DMS79 (cell line): ENCODE results near the gene CYSLTR2.
"Not testable (repeated sequence)": the region's sequence is repeated elsewhere in the genome, so short reads cannot be mapped to it uniquely, and the experiment has no call there.

Source experiments
- DNase-seq: peaks from one replicate; lab custom pipeline; 2025; lab: John Stamatoyannopoulos, UW

Gene CYSLTR2

DNA sequence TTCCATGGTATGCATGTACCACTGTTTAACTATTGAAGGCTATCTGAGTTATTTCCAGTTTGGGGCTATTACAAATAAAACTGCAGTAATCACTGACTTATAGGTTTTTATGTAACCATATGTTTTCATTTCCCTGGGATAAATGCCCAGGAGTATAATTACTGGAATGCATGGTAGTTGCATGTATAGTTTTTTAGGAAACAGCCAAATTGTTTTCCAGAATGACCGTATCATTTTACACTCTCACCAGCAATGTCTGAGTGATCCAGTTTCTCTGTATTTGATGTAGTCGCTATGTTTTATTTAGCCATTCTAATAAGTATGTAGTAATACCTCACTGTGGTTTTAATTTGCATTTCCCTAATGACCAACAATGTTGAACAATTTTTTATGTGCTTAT, 42.0 kb downstream of the CYSLTR2 start:
- no peak for DNase-seq

GRCh38 chr13:48696676-48697075, 42.9 kb downstream of the CYSLTR2 start:
- not testable (repeated sequence) for DNase-seq

GRCh38 chr13:48707405-48707804, 53.7 kb downstream of the CYSLTR2 start:
- DNase-seq, result no peak

GRCh38 chr13:48708764-48709163, 55.0 kb downstream of the CYSLTR2 start:
- no peak for DNase-seq

- DNase-seq, result no peak
These were observed 55.5 kb downstream of the CYSLTR2 start for GRCh38 chr13:48709213-48709612.

- DNase-seq, result no peak
These were observed 56.4 kb downstream of the CYSLTR2 start for GRCh38 chr13:48710160-48710559.

GRCh38 chr13:48712141-48712540, 58.4 kb downstream of the CYSLTR2 start:
- DNase-seq, result no peak

DNA sequence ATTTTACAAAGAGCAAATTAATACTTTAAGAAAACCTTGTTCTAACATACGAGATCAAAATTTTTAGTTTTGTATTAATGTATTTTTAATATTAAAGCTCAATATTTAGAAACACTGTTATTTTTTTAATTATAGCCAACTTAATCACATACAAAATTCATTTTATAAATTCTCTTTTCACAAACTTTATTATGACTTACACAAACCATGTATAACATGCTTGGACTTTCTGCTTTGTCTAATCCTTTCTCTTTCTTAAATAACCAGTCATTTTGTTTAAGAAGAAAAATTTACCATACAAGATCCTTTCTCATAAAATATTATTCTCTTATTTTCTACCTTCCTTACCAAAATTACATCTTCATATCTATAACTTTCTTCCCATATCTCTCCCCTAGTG, 62.2 kb downstream of the CYSLTR2 start:
- no peak for DNase-seq

- DNase-seq, result no peak
These were observed 66.9 kb downstream of the CYSLTR2 start for GRCh38 chr13:48720621-48721020.

- no peak for DNase-seq
These were observed 69.4 kb downstream of the CYSLTR2 start for GRCh38 chr13:48723168-48723567.

GRCh38 chr13:48725271-48725670, 71.5 kb downstream of the CYSLTR2 start:
- DNase-seq, result no peak

DNA sequence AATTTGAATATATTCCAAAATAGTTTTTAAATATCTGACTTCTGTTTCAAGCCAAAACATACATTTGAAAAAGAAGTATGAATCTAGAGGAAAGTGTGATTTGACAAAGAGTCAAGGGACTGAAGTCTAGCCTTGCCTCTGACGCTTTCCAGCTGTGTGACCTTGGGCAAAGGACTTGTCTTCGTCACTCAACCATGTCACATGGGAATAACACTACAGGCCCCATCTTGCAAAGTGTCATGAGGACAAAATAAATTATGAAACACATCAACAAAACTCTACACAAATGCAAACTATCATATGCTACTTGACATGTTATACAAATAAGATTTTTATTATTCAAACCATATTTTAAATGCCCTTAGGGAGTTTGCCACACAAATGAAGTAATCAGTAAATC, 73.0 kb downstream of the CYSLTR2 start:
- DNase-seq, result no peak

DNA sequence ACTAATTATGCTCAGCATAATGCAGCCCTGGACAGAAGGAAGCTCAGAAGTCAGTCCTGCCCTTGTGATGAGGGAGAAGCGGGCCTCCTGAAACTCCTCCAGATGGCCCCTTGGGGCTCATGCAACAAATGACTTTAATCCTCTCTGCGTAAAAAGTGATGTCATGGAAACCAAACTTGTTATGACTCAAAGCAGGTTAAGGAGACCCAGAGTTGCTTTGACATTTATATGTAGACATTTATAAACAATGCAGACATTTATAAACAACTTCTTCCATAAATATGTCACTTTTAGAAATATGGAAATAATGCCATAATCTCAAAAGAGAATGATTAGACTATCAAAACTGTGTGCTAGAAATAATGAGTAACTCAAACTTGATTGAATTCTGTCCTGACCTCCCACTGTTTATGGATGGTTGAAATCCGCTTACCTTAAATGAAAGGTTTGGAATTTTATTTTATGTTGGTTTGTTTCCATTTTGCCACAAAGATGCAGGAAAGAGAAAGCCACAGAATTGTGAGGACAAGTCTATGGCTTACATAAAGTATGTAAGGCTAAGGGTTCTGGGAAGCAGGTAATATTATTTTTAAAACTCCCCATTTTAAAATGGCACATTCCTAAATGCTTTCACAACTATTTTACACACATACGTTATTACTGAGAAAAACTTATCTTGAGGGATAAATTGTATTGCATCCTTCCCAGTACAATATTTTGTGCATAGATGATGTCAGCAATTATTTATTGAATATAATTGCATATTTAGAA, 73.7 kb downstream of the CYSLTR2 start:
- no peak for DNase-seq

DNA sequence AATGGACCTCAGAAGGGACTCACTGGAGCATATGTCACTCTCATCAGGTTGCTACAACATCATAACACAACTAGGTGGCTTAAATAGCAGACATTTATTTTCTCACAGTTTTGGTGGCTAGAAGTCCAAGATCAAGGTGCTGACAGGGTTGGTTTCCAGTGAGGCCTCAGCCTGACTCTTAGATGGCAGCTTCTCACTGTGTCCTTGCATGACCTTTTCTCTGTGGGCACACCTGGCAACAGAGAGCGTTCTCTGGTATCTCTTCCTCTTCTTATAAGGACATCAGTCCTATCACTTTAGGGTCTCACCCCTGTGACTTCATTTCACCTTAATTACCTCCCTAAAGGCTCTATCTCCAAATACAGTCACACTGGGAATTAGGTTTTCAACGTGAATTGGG, 74.5 kb downstream of the CYSLTR2 start:
- no peak for DNase-seq

GRCh38 chr13:48728876-48729275, 75.1 kb downstream of the CYSLTR2 start:
- no peak for DNase-seq

DNA sequence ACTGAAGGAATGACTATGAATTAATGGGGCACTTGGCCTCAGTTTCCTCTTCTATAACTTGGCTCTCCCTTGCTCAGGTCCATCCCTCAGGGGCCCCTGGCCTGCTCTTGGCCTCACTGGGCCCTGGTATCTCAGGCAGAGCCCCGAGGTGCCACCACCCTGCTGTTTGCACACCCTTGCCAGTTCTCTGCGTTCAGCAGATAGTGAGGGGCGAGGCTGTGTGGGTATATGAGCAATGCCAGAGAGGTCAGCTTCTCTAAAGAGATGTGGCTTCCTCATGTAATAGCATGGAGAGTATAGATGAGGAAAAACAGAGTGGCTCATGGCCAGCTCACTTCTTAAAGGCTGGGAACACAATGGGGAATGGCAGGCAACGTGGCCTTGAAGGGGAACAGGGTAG, 76.1 kb downstream of the CYSLTR2 start:
- no peak for DNase-seq

DNA sequence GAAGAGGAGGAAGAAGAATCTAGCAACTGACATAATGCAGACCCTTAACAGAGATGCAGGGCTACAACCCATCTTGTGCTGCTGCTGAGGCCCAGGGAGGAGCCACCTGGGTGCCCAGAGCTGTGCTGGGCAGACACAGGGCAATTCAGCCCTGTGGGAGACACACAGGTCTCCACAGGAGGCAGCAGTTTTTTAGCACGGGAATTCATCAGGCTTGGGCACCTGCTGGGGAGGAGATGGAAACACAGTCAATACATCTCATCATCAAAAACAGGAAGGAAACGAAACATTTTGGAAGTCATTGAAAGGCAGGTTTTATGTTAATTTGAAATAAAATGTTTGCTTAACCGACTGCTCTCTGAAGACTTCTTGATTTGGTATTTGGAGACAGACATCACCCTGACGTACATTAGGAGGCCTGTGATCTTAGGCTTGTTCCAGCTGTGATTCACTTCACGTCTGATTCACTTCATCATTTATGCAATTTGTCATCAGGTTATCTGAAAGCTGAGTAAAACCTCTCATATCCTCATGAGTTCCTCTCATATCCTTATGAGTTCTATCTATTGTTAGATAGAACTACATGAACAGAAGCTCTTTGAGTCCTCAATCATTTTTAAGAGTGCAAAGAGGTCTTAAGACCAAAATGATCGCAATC, 77.4 kb downstream of the CYSLTR2 start:
- no peak for DNase-seq

DNA sequence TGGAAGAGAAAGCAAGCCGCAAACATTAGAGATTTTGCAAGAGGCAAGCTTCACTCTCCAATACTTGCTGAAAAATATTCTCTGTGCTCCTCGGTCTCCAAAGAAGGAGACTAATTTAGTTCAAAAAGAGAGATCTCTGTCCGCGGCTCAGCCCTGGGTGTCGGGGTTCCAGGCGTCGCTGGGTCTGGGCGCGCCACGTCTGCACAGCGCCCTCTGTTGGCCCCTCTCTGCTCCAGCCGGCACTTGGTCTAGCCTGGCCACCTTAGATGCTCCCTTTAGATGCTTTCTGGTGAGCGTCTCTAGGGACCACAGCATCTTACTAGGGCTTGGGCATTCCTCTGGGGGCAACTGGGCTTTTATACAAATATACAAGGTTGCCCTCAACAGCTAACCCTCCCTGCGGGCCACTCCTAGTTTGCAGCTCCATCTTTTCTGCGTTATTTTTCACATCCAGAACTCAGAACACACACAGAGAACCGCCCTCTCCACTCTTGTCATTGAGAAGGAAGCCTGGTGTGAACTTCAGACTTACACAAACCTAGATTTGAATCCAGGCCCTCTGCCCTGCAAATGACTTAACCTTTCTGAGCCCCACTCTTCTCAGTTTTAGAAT, 78.3 kb downstream of the CYSLTR2 start:
- DNase-seq, result no peak

- DNase-seq, result no peak
These were observed 80.1 kb downstream of the CYSLTR2 start for GRCh38 chr13:48733739-48734335.

DNA sequence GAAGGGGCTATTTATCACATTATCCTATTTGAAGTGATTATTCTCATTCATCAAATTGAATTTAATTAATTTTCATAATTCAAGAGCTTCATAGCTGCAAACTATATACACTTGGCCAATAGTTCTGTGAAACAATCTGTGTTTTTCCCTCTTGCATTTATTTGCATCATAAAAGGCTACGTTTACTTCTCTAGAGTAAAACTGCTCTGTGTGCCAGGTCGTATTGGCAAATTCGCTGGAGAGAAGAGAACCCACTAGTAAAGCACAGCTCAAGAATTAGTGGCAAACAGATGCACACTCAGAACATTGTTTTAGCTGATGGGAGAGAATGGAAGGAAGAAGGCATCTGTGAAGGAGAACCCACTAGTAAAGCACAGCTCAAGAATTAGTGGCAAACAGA, 81.8 kb downstream of the CYSLTR2 start:
- DNase-seq, result no peak

DNA sequence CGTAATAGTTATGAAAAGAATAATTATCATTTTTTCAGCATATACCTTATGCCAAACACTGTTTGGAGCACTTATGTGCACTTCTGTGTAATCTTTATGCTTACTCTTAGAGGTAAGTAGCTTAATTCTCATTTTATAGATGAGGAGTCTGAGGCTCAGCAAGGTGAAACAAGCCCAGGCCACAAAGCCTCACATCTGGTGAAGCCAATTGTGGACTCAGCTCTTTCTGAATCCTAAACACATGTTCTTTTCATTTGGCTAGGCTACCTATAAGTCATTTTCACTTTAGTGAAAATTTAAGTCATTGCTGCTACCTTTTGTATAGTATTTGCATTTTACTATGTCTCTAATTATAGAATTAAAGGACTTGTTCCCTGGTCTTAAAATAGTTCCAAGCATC, 84.0 kb downstream of the CYSLTR2 start:
- DNase-seq, result no peak

GRCh38 chr13:48738311-48738710, 84.6 kb downstream of the CYSLTR2 start:
- no peak for DNase-seq

- DNase-seq, result no peak
These were observed 85.7 kb downstream of the CYSLTR2 start for GRCh38 chr13:48739386-48739964.
